Activated CD4-positive, alpha-beta T cell treated with anti-CD3 and anti-CD28 coated beads, Interleukin-2, amount 50 U/mL, for 24 hours (primary cell): ENCODE data around the gene C6.
"Not testable (repeated sequence)": the region's sequence is repeated elsewhere in the genome, so short reads cannot be mapped to it uniquely, and the experiment has no call there.

Experiments used
- DNase-seq, 2 donors: peaks; one replicate each; pipeline ENCODE4 v3.0.0-alpha.2; 2020; ENCODE audit warnings: low read depth in 1 of 2, low spot score in 1 of 2

The C6 gene

DNA sequence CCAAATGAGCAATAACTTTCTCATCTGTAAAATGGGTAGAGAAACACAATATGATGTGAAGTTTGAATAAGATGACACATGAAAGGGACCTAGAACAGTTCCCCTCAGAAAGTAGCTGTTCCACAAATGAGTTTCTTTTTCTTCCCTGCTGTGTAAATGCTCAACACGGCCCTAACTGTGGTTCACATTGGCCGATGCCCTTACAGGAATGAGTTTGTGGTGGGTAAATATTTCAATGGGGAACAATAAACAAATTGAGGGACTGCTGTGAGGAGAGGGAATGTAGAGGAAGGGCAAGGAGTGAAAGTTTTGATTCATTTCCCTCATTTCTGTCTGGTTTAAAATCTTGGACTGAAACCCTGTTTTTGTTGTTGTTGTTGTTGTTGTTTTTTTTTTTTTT, 12.8 kb downstream of the C6 start:
- no peak for DNase-seq

DNA sequence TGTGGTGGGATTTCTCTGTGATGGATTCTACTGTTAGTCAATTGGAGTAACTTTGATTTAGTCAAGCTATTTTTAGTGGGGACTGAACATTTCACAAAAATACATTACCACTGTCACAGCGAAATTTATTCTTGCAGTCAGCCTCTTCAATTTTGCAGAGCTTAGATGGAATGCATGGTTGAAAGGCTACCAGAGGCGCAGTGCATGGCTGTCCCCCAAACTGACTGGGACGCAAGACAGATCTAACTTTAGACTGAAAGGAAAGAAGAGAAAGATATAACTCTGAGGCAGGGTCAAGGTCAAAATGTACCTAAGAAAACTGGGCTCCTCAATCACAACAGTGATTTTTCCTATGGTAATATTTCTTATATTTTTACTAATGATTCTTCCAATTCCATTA, 13.7 kb downstream of the C6 start:
- DNase-seq: no peak

DNA sequence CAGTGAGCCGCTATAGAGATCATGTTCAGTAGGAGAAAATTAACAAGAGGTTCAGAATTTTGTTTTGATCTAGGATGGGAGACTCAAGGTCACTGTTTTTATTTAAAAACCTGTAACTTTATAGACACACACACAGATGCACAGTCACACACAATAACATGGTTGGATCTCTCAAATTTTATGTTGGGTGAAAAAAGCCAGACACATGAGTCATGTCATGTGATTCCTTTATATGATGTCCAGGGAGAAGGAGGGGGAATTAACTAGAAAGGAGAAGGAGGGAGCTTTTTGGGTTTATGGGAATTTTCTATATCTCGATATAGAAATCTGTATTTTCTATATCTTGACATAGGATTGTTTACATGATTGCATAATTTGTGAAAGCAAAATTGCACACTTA, 17.1 kb downstream of the C6 start:
- no peak for DNase-seq

DNA sequence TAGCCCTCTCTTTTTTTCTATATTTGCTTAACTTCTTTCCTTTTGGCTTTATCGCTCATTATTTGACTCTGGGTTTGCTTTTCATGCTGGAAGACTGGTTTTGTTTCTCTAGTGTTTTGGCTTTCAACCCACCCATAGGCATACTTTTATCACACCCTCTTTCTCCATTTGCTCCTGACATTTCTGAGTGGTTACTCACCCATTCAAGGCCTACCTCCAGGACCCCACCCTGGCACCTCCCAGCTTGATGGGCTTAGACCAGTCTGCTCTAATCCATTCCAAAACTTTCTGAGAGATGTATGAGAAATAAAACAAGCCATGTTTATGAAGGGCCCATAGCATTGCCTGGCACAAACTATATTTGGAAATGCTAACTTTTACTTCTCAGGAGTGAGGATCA, 18.1 kb downstream of the C6 start:
- DNase-seq: no peak

DNA sequence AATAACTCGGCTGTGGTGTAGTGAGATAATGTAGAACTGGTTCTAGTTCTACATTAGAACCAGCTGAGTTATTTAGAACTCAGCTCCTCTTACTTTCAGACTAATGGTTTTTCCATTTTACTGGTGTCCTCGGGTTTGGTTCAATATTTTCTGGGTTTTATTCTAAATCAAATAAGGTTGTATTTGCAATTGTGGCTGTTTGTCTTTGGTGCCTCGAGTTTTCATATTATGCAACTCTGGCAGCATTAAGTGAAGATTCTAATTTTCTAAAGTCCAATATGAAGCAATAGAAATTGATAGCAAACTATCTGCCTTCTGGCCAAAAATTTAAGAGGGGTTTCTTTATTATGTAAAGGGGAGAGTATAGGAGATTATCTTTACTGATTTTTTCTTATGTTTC, 19.0 kb downstream of the C6 start:
- DNase-seq: no peak

DNA sequence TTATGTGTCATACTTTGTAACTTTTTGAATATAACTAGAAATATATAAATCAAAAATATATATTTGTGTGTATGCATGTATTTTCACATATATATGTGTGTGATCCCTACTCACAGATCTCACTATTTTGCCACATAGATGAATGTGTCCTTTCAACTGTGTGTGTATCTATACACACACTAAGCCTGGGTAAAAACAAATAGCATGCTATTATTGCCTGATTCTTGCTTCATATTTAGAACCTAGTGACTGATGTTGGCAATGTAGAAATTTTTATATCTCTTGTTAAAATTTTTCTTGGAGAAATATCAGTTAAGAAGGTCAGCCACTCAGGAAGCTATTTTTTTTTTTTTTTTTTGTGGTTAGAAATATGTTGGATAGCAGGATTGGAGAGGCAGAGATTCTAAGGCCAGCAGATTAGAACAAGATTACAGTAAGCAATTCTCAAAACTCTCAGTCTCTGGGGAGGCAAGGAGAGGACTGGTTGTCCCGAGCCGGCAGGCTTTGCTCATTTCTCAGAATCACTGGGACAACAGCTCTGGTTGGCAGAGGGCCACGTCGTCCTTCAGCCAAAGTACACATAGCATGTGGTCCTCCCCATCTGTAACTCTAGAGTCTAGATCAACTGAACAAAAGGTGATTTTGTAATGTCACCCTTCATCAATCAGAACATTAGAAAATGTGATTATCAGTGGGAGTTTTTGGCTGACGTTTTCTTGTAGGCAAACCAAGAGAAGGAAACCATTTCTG, 19.7 kb downstream of the C6 start:
- no peak for DNase-seq

DNA sequence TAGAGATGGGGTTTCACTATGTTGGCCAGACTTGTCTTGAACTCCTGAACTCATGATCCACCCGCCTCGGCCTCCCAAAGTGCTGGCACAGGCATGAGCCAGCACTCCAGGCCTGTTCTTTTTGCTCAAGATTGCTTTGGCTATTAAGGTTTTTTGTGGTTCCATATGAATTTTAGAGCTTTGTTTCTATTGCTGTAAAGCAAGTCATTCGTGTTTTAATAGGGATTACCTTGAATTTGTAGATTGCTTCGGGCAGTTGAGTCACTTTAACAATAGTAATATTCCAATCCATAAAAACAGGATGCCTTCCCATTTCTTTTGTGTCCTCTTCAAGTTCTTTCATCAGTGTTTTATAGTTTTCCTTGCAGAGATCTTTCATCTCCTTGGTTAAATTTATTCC, 22.1 kb downstream of the C6 start:
- no peak for DNase-seq

- no peak for DNase-seq
Measured at GRCh38 chr5:41186143-41186542, 27.2 kb downstream of the C6 start.

DNA sequence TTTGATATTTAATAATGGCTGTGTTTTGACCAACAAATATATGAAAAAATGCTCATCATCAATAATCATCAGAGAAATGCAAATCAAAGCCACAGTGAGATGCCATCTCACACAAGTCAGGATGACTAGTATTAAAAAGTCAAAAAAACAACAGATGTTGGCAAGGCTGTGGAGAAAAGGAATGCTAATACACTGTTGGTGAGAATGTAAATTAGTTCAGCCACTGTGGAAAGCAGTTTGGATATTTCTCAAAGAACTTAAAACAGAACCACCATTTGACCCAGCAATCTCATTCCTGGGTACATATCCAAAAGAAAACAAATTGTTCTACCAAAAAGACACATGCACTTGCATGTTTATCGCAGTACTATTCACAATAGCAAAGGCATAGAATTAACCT, 30.0 kb downstream of the C6 start:
- not testable (repeated sequence) for DNase-seq

DNA sequence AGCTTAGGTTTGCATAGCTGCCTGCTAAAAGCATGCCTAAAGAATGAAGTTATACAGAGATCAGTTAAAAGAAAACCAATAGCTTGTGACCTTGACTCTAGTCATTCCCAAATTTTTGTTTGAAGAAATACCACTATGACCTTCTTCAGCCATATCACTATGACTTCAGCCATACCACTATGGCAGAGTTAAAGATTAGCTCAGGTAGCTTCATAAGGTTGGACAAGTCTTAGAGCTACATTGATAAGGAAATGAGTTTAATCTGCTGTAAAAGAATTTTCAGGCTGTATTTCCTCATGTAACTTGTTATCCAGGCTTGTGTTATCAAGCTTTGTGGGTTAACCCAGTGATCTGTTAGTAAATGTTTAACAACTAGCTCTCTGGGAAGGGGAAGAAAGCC, 30.7 kb downstream of the C6 start:
- DNase-seq: no peak

GRCh38 chr5:41181691-41182564, 31.4 kb downstream of the C6 start:
- no peak for DNase-seq

DNA sequence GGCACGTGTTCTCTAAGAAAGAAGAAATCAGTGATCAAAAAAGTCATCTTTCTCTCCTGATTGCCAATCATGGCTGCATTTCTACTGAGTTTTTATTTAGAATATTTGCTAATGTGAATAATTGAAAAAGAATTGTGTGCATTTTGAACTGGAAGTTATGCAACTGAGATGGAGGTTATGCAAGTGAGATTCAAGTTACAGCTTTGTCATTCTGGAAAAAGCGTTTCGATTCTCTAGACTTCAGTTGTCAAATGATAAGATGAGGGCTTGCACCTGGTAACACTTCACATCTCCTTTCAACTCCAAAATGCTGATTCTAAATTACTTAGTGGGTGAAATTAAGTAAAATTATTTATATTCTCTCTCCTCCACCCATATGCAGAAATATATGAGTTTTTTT, 36.4 kb downstream of the C6 start:
- no peak for DNase-seq

- no peak for DNase-seq
Measured at GRCh38 chr5:41172012-41172411, 41.3 kb downstream of the C6 start.

DNA sequence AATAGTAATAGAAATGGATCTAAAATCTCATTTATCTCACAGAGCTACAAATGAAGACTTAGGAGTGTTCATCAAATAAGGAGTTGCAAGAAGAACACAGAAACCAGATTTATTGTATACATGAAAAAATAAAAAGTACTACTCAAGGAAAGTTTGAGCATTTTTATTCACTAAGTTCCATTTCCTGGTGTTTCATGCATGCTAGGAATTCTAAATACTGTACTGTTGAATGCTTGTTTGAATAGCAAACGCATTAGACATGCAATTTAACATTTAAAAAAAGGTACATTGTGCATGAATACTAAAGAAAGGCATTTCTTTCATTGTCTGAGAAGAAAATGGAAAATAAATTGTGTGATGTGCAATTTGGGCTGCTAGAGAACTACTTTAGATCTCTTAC, 52.1 kb downstream of the C6 start:
- DNase-seq: no peak

- no peak for DNase-seq
Measured at GRCh38 chr5:41157272-41157894, 55.9 kb downstream of the C6 start.

DNA sequence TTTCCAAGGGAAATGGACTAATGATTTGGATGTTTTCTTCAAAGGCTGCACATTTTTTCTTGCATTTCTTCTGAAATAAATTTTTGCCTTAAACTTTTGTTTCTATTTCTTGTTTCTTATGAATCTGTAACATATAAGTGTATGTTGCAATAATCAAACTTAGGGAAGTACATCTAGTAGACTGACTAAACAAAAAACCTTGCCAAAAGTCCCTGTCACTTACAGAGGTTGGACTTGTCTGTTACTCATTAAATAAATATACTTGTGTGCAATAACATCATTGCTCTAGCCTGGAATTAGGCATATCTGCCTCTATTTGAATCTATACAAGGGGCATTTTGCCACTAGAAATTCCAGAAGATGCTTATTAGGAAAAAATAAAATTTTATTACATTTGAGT, 56.6 kb downstream of the C6 start:
- no peak for DNase-seq

- no peak for DNase-seq
Measured at GRCh38 chr5:41154491-41154890, 58.8 kb downstream of the C6 start.

DNA sequence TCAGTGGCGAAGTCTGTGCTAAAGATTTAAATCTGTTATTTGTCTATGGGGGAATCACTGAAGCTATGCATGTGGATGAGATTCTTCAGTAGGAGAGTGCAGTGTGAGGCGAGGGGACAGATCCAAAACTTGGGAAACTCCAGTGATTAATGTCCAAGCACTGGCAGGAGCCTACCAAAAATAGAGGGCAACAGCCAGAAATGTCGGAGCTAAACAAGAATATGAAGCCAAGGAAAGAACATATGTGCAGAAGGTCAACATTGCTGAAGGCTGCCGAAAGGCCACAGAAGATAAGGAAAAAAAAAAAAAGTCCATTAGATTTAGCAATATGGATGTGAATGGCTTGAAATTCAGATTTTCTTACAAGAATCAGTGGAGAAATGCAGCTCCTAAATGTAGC, 61.8 kb downstream of the C6 start:
- no peak for DNase-seq

GRCh38 chr5:41148448-41148847, 64.9 kb downstream of the C6 start:
- no peak for DNase-seq

- no peak for DNase-seq
Measured at GRCh38 chr5:41145306-41145705, 68.0 kb downstream of the C6 start.

DNA sequence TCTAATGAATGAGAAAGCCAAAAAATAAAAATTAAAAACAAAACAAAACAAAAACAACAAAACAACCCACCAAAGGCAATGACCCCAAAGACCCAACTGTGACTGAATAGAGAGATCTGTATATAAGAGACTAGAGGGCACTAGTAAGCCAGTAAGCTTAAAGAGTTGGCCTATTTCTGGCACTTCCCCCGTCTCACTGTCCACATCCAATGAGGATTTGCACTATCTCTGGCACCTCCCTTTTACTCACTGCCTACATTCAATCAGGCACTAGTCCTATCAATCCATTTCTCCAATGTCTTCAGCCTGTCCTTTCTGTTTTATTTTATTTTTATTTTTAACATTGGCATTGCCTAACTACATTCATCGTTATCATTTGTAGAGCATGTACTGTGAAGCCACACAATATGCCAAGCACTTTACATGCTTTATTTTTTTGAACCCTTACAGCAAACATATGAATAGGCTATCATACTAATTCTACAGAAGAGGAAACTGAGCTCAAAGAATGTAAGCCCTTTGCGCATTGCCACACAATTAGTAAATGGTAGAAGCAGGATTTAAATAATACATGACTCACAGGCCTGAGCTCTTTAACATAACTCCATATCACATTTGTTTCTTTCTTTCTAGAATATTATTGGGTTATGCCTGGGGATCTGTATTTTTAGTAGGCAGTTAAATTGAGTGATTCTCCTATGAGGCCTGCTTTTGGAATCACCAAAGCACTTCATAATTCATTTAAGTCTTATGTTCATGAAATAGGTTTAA, 70.0 kb downstream of the C6 start:
- DNase-seq: no peak
